ENCODE data around the gene PREX1. TPM values are rescaled to one million over a fixed set of nuclear protein-coding genes. Genes with fewer than 3 reads are reported as not detected.

Gene PREX1
- total and polyA plus RNA-seq, 2 donors (not counting 3 experiments of a cell fraction or from before 2014, with no cell fraction given) = 51.3 to 72.9 TPM

- no peak for DNase-seq (ENCODE audit: low read depth, low spot score)
- intact Hi-C loops (cut with micrococcal nuclease) (no loop called here), dilution Hi-C loops (cut with MboI; ENCODE audit: extremely low pct_ligation_motif_present, low sequenced_read_pairs) (no loop called here)
- BruUV-seq (replicated peaks) = no TSS peak
- H3K9me1 ChIP-seq (replicated peaks; ENCODE audit: control insufficient read depth, extremely low read depth, insufficient read depth, low read length) = no peaks in the 10 kb centered on the region
- no peak overlapping the region for H3K4me3 ChIP-seq (replicated peaks in 1 of 3; ENCODE audit: insufficient read depth in 1 of 3, low read depth in 1 of 3, low read length in 3 of 3)
- no peak overlapping the region for H3K9ac ChIP-seq (replicated peaks; ENCODE audit: extremely low read depth, insufficient read depth, low read length)
- TF ChIP-seq, protein P1, sequence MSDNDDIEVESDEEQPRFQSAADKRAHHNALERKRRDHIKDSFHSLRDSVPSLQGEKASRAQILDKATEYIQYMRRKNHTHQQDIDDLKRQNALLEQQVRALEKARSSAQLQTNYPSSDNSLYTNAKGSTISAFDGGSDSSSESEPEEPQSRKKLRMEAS (IDR thresholded peaks at IDR 0.05; ENCODE audit: insufficient read depth, insufficient read length) = no peak
- TF ChIP-seq FOS (IDR thresholded peaks at IDR 0.05; ENCODE audit: borderline replicate concordance, insufficient read depth, low read length) = no peak
- no peak for TF ChIP-seq JUN (IDR thresholded peaks at IDR 0.05; ENCODE audit: borderline replicate concordance, insufficient read depth, insufficient read length, low read depth)
- TF ChIP-seq POLR2A (IDR thresholded peaks at IDR 0.05; ENCODE audit: low read depth, low read length) = no peak
- TF ChIP-seq MYC (IDR thresholded peaks at IDR 0.05; ENCODE audit: low read depth, low read length) = no peak
- no peak for TF ChIP-seq POLR2AphosphoS5 (IDR thresholded peaks at IDR 0.05; ENCODE audit: insufficient read depth, low read depth, low read length)
- TF ChIP-seq, protein P2, sequence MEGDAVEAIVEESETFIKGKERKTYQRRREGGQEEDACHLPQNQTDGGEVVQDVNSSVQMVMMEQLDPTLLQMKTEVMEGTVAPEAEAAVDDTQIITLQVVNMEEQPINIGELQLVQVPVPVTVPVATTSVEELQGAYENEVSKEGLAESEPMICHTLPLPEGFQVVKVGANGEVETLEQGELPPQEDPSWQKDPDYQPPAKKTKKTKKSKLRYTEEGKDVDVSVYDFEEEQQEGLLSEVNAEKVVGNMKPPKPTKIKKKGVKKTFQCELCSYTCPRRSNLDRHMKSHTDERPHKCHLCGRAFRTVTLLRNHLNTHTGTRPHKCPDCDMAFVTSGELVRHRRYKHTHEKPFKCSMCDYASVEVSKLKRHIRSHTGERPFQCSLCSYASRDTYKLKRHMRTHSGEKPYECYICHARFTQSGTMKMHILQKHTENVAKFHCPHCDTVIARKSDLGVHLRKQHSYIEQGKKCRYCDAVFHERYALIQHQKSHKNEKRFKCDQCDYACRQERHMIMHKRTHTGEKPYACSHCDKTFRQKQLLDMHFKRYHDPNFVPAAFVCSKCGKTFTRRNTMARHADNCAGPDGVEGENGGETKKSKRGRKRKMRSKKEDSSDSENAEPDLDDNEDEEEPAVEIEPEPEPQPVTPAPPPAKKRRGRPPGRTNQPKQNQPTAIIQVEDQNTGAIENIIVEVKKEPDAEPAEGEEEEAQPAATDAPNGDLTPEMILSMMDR (IDR thresholded peaks at IDR 0.05; ENCODE audit: extremely low read depth in 1 of 2, insufficient read depth in 1 of 2, low read depth in 1 of 2, low read length in 2 of 2) = no peak
- no peak for TF ChIP-seq EZH2 (IDR thresholded peaks at IDR 0.05; ENCODE audit: borderline replicate concordance, low read depth, low read length, severe bottlenecking)
- no peak for TF ChIP-seq GATA2 (IDR thresholded peaks at IDR 0.05; ENCODE audit: insufficient read depth, insufficient read length, low read depth, low read length)
- H3K27ac ChIP-seq (ENCODE audit: insufficient read depth, low read depth, low read length) = no peak overlapping the region
- H3K4me1 ChIP-seq (ENCODE audit: control insufficient read depth, extremely low read depth, insufficient read depth, low read length) = peaks cover 29% of the 10 kb centered on the region
- no peak overlapping the region for H3K4me2 ChIP-seq (ENCODE audit: insufficient read depth, low read length)
- no peaks in the 10 kb centered on the region for H3K27me3 ChIP-seq (ENCODE audit: control insufficient read depth in 2 of 2, insufficient read depth in 2 of 2, low read length in 2 of 2)
- peak; percentile 59 for FAIRE-seq
- peaks cover 65% of the 10 kb centered on the region for H3K79me2 ChIP-seq (ENCODE audit: control insufficient read depth, insufficient read depth, low read length)
- no peaks in the 10 kb centered on the region for H4K20me1 ChIP-seq (replicated peaks; ENCODE audit: control insufficient read depth, extremely low read depth, insufficient read depth, low read length)
- no peaks in the 10 kb centered on the region for H3K9me3 ChIP-seq (replicated peaks; ENCODE audit: control insufficient read depth, insufficient read depth, low read length)
- no peak overlapping the region for H2AFZ ChIP-seq (ENCODE audit: low read depth, low read length)
- peaks cover 0 to 13% of the 10 kb centered on the region in 2 experiments for H3K36me3 ChIP-seq (ENCODE audit: control insufficient read depth in 2 of 2, extremely low read depth in 1 of 2, insufficient read depth in 2 of 2, low read length in 2 of 2)
- ChIA-PET CTCF (interaction anchor here (1.2 kb wide), 1 partner anchor 63 kb away, joined by 4 read pairs; no protein-coding TSS in a partner anchor), POLR2A (no interaction called here)
These were observed 107.4 kb downstream of the PREX1 start for GRCh38 chr20:48720256-48720985.
